GM12874 (cell line): ENCODE results near the gene SPATA46.

Experiments
- TF ChIP-seq, protein P1 (sequence below): IDR thresholded peaks from 2 replicates; pipeline ENCODE4 v1.5.1; 2011; ENCODE audit warnings: low read depth, mild to moderate bottlenecking, control low read depth, low read length, moderate library complexity; ENCODE audit not compliant: insufficient read depth

SPATA46 gene

DNA sequence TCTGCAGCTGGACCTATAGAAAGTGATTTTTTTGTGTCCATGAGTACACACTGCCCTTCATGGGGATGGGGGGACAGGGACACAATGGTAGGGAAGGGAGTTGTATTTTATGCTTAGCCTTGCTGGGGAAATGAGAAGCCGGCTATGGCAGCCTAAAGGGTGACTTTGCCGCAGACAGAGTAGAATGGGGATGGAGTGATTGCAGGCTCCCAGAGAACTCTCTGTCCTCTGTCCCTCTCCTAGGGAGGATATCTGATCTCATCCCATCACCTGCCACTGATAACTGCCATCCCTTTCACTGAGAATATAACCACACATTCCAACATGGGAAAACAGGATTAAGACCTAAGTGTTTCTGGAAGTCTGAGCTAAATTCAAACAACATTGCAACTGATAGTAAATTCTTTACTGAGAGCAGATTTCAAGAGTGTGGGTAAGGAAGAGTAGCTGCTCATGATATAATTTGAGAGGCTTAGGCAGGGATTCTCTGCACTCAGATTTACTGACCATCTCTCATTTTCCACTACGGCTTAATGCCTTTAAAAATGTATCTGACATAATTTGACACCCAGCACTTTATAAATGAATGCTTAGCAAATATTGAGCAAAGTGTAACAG, 21.4 kb upstream of the SPATA46 start:
- TF ChIP-seq, protein P1, sequence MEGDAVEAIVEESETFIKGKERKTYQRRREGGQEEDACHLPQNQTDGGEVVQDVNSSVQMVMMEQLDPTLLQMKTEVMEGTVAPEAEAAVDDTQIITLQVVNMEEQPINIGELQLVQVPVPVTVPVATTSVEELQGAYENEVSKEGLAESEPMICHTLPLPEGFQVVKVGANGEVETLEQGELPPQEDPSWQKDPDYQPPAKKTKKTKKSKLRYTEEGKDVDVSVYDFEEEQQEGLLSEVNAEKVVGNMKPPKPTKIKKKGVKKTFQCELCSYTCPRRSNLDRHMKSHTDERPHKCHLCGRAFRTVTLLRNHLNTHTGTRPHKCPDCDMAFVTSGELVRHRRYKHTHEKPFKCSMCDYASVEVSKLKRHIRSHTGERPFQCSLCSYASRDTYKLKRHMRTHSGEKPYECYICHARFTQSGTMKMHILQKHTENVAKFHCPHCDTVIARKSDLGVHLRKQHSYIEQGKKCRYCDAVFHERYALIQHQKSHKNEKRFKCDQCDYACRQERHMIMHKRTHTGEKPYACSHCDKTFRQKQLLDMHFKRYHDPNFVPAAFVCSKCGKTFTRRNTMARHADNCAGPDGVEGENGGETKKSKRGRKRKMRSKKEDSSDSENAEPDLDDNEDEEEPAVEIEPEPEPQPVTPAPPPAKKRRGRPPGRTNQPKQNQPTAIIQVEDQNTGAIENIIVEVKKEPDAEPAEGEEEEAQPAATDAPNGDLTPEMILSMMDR = no peak

GRCh38 chr1:162397039-162397448, 20.4 kb upstream of the SPATA46 start:
- TF ChIP-seq, protein P1 = no peak

GRCh38 chr1:162396201-162396906, 19.7 kb upstream of the SPATA46 start:
- TF ChIP-seq, protein P1 = no peak

GRCh38 chr1:162391790-162392563, 15.3 kb upstream of the SPATA46 start:
- TF ChIP-seq, protein P1 = peak; percentile 68

DNA sequence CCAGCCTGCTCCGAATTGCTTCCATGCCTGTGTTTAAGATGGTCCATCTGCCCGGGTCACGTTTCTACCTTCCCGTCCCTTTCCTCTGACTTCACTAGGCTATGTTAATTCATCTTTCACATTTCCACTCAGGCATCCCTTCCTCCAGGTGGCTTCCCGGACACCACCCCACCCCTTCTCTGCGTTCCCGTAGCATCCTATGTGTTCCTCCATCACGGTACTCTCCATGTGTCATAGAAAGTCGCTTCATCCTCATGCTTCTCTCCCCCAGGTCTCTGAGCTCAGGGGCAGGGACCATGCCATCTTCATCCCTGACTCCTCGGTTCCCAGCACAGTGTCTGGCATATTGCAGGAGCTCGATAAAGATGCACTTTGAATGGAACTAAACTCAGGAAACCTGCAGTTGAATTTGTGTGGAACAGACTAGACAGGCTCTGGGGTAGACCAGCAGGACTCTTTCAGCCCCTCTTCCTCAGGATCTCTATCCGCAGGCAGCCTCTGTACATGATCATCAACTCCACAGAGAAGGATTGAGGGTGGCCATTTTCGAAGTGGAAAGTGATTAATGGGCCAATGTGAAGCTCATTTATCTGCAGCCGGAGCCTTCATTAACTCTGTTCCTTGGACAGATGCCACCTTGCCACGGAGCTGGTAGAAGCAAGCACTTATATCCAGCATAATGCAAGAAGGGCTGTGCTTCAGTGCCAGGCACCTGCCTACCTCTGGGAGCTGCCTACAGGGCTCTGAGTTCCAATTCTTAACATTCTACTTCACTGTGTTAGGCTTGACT, 13.9 kb upstream of the SPATA46 start:
- TF ChIP-seq, protein P1 = no peak

GRCh38 chr1:162389971-162390370, 13.3 kb upstream of the SPATA46 start:
- TF ChIP-seq, protein P1 = no peak
